HepG2 (cell line): Measurements from ENCODE around the gene CASKIN1. TPM values are rescaled to one million over a fixed set of nuclear protein-coding genes. Genes with fewer than 3 reads are reported as not detected.

ENCODE experiments used
- ATAC-seq: fragments of 200-7000 bp; cut with Tn5 transposase; 3 replicates; pipeline ENCODE4 v1.9.1; 2020; ENCODE audit warnings: mild to moderate bottlenecking, moderate library complexity
- BruUV-seq: library from RNA; stranded (reverse); fragments of 400-500 nt; replicated peaks from 2 replicates; lab custom pipeline; 2021; lab: Mats Ljungman, UMichigan
- CTCF ChIA-PET: fragments of 300-600 bp; formaldehyde crosslinking; extraction: SDS; loops from one replicate; lab custom pipeline; 2021; ENCODE audit warnings: low total read pairs, inconsistent platforms, low intra/inter-chr PET ratio; lab: Yijun Ruan, JAX
- POLR2A ChIA-PET: fragments of 350-600 bp; sonication (Branson Sonifier 250); formaldehyde crosslinking; loops from one replicate; lab custom pipeline; 2020; ENCODE audit warnings: antibody characterized with exemption, inconsistent platforms; lab: Yijun Ruan, JAX
- DNase-seq: peaks from one replicate; pipeline ENCODE4 v3.0.0-alpha.2; 2015; ENCODE audit warnings: low spot score
- FAIRE-seq: peaks from 3 replicates; lab custom pipeline; 2011; peaks lifted over from hg19 to GRCh38; lab: Jason Lieb, UNC
- H2AFZ ChIP-seq: one replicate; pipeline ENCODE4 v1.6.1; 2011; ENCODE audit warnings: low read length, inconsistent platforms
- H3K27ac ChIP-seq: fragments of 300-600 bp; 3 replicates; pipeline ENCODE4 v1.8.0; 2011; ENCODE audit warnings: mixed run types, mild to moderate bottlenecking, mixed read lengths, low read length, inconsistent platforms; ENCODE audit not compliant: insufficient read depth; ENCODE audit errors: extremely low read length
- H3K27me3 ChIP-seq, 2 experiments: fragments of 200-600 bp in 1 of 2; 2 replicates in 1 of 2; 3 replicates in 1 of 2; pipeline versions ENCODE4 v1.6.0 to v1.8.0; 2011; ENCODE audit warnings: low read length in 2 of 2, mild to moderate bottlenecking in 2 of 2, moderate library complexity in 2 of 2, inconsistent platforms in 1 of 2; ENCODE audit not compliant: insufficient read depth in 2 of 2, control insufficient read depth in 1 of 2
- H3K36me3 ChIP-seq, 2 experiments: fragments of 200-600 bp in 1 of 2; replicated peaks in 1 of 2; 2 replicates in 1 of 2; 3 replicates in 1 of 2; pipeline versions ENCODE4 v1.5.1 to v1.8.0; 2011; ENCODE audit warnings: low read length in 2 of 2, inconsistent platforms in 1 of 2; ENCODE audit not compliant: insufficient read depth in 2 of 2, control insufficient read depth in 1 of 2
- H3K4me1 ChIP-seq: 2 replicates; pipeline ENCODE4 v1.5.1; 2012; ENCODE audit warnings: low read length, inconsistent platforms; ENCODE audit not compliant: insufficient read depth
- H3K4me2 ChIP-seq: 2 replicates; pipeline ENCODE4 v1.6.0; 2011; ENCODE audit warnings: low read depth, low read length, inconsistent platforms
- H3K4me3 ChIP-seq, 3 experiments: fragments of 200-600 bp in 1 of 3; sonication (generic), shearing (Covaris generic) in 1 of 3; replicated peaks in 1 of 3; 2 replicates each; pipeline ENCODE4 v1.5.1; 2011 to 2016; ENCODE audit warnings: low read length in 3 of 3, inconsistent platforms in 2 of 3, low read depth in 2 of 3, mild to moderate bottlenecking in 2 of 3, control low read depth in 1 of 3, mixed read lengths in 1 of 3; ENCODE audit not compliant: insufficient read depth in 1 of 3
- H3K79me2 ChIP-seq: one replicate; pipeline ENCODE4 v1.6.1; 2011; ENCODE audit warnings: low read length, inconsistent platforms; ENCODE audit not compliant: insufficient read depth
- H3K9ac ChIP-seq: 2 replicates; pipeline ENCODE4 v1.6.0; 2011; ENCODE audit warnings: mild to moderate bottlenecking, low read depth, low read length, inconsistent platforms; ENCODE audit not compliant: insufficient read depth
- H3K9me3 ChIP-seq: 2 replicates; pipeline ENCODE4 v1.5.1; 2012; ENCODE audit warnings: mild to moderate bottlenecking, low read length
- H4K20me1 ChIP-seq: 2 replicates; pipeline ENCODE4 v1.6.0; 2011; ENCODE audit warnings: inconsistent platforms, mild to moderate bottlenecking, low read length, moderate library complexity; ENCODE audit not compliant: insufficient read depth
- HNF4G ChIP-seq, 2 experiments: sonication (generic) in 1 of 2; formaldehyde crosslinking in 1 of 2; IDR thresholded peaks; 2 replicates each; pipeline versions ENCODE4 v1.4.0 to v1.6.1; 2011 to 2020; ENCODE audit warnings: borderline replicate concordance in 2 of 2, low read depth in 2 of 2, mild to moderate bottlenecking in 2 of 2, low read length in 1 of 2, missing genetic modification reagents in 1 of 2, moderate library complexity in 1 of 2
- HNRNPL ChIP-seq: fragments of 200-400 bp; formaldehyde crosslinking; IDR thresholded peaks from 2 replicates; pipeline ENCODE4 v1.6.1; 2017; ENCODE audit warnings: mild to moderate bottlenecking, low read depth, low read length
- MLXIP ChIP-seq: sonication (generic); formaldehyde crosslinking; IDR thresholded peaks from 2 replicates; pipeline ENCODE4 v1.9.0; 2021; ENCODE audit warnings: missing genetic modification reagents, borderline replicate concordance
- WGBS: methylation state at CpG from one replicate; pipeline ENCODE4 v1.1.6; 2017; ENCODE audit warnings: low lambda C conversion rate; 5-methylcytosine and 5-hydroxymethylcytosine counted together
- in situ Hi-C: cut with HindIII; loops from 2 replicates; pipeline ENCODE4 v1.10.0; 2017; ENCODE audit warnings: low pct_unique_long_range_greater_than_20kb; ENCODE audit not compliant: extremely low pct_ligation_motif_present
- intact Hi-C: fragments of 100-400 bp; cut with micrococcal nuclease; formaldehyde crosslinking; loops from one replicate; pipeline ENCODE4 v1.10.0; 2022; ENCODE audit not compliant: unreplicated experiment
- polyA plus RNA-seq, 8 experiments: library from polyadenylated mRNA; depleted of rRNA in 3 of 8; stranded (reverse) in 7 of 8; unstranded in 1 of 8; fragments of >200 nt; fragmentation: Illumina TruSeq in 4 of 8; extraction: Trizol in 4 of 8; gene quantifications; 2 replicates each; pipeline versions ENCODE4 v1.2.1 to v1.2.3, GENCODE V29; 2011 to 2016; ENCODE audit warnings: low read depth in 4 of 8, missing spikeins in 1 of 8, mixed read lengths in 1 of 8; ENCODE audit not compliant: insufficient read depth in 1 of 8
- total RNA-seq, 5 experiments: library from RNA; depleted of rRNA; stranded (reverse); fragments of >200 nt; fragmentation: Illumina TruSeq; extraction: Trizol; gene quantifications; 2 replicates each; pipeline ENCODE4 v1.2.3, GENCODE V29; 2016; ENCODE audit warnings: low read depth in 1 of 5

CASKIN1 gene
- total and polyA plus RNA-seq, 2 of the 13 experiments (the other 11 are each of a cell fraction or from before 2014, with no cell fraction given), result 1.2 to 2.2 TPM

DNA sequence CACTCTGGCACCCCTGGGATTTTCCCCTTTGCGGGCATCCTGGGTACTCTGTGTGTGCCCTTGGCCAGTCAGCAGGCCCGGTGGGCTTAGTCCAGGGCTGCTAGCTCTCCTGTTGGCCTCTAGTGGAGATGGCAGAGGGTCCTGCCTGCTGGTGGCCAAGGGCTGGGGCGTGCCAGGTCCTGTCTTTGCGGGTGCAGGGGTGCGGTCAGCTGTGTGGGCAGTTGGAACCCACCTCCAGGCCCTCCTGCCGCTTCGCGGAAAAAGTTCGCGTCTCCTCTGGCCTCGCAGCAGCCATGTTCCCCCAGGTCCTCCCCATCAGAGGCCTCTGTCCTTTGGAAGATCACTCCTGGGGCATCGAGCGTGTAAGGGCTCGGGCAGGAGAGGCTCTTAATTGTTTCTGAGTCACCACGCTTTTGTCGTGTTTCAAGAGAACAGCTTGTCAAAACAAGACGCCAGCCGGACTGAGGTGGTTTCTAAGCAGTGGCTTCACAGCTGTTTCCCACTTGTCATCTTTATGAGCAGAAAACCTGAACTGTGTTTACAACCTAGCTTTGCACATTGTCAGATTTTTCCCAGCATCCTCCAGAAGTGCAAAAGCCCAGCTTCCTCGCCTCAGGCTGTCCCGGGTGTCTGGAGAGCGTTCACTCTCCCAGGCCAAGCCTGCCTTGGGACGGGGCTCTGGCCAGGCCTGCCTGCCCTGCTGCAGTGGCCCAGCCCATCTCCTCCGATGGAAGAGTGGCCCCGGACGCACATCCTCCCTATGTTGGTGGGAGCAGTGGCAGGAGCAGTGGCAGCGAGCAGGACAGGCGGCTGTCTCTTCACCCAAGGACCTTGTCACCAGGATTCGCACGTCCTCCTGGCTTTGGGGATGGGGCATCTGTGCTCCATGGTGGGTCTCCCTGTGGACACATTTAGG lies 34.9 kb upstream of the CASKIN1 start:
- no peaks in the 10 kb centered on the region for H3K27me3 ChIP-seq
- CTCF ChIA-PET, result no interaction called here
- ATAC-seq, result no peak
- BruUV-seq, result no TSS peak
- TF ChIP-seq HNF4G (IDR thresholded peaks at IDR 0.05; ENCODE audit: borderline replicate concordance, low read depth, low read length) (no peak), HNF4G (CRISPR knock-in tag; IDR thresholded peaks at IDR 0.05; ENCODE audit: borderline replicate concordance, low read depth) (no peak), MLXIP (CRISPR knock-in tag) (no peak), HNRNPL (0 out of 2 replicates have a peak, but pooled peaks have one; percentile 27)
- TF ChIP-seq, all 625 proteins: peak for 1
- POLR2A ChIA-PET, result interaction anchor here (1.3 kb wide), 1 partner anchor 20 kb away, joined by 5 read pairs; the partner anchor contains the start of gene ECI1
- peaks cover 7% of the 10 kb centered on the region for H4K20me1 ChIP-seq
- H3K36me3 ChIP-seq, result peaks cover 23 to 43% of the 10 kb centered on the region in 2 experiments; a peak in 4 of 5 replicates
- in situ Hi-C loops, result no loop called here
- H3K4me3 ChIP-seq, result no peak overlapping the region
- no peak overlapping the region for H3K9ac ChIP-seq
- FAIRE-seq (no peak), DNase-seq (no peak)
- H3K4me1 ChIP-seq, result peaks cover 11% of the 10 kb centered on the region
- WGBS, result 96% methylated on average over 18 of the region's 29 CpGs
- intact Hi-C loops, result no loop called here
- H3K9me3 ChIP-seq, result no peaks in the 10 kb centered on the region
- H3K4me2 ChIP-seq, result no peak overlapping the region
- no peaks in the 10 kb centered on the region for H3K79me2 ChIP-seq
- H3K27ac ChIP-seq, result no peak overlapping the region
- no peak overlapping the region for H2AFZ ChIP-seq
